Measurements from ENCODE around the gene CNPY1. TPM values are rescaled to one million over a fixed set of nuclear protein-coding genes. Genes with fewer than 3 reads are reported as not detected.
A peak's percentile ranks its signal among the peaks of the same experiment; 100 is the strongest.

The CNPY1 gene
- total RNA-seq, 2 donors from 2014 or later = 0.33 TPM; not detected in 1

DNA sequence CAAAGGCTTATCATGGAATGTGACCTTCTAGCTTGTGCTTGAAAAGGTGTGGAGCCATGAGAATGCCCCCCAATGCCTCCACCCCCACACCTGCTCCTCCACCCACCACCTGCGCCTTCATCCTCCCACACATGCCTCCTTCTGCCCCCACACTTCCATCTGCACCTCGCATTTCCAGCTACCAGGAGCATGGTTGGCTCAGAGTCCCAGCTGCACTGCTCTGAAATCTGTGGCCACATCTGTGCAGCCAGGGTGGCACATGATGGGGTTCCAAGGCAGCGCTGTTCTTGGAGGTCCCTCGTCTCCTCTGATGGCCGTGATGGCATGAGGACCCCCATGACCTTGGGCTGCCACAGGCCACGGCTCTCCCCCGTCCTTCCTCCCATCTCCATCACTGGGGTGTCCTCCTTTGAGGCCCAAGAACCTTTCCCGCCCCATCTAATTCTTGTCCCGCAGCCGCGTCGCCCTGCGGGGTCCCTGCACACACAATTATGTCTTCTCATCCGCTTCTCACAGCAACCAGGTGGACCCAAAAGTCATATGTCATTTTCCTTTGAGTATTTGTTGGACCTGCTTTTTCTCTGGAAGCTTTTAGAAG is 40.6 kb upstream of the CNPY1 start:
- Histone ChIP-seq H3K27ac (ENCODE audit: low read depth, low read length) (no peak overlapping the region), H3K27me3 (ENCODE audit: control insufficient read depth, insufficient read depth, low read length, poor library complexity, severe bottlenecking) (peaks cover 12% of the 10 kb centered on the region), H3K9ac (ENCODE audit: extremely low read depth, low read length, poor library complexity, severe bottlenecking) (no peak overlapping the region), H3K9me3 (ENCODE audit: control insufficient read depth, low read length) (no peaks in the 10 kb centered on the region), H3K36me3 (ENCODE audit: control insufficient read depth, insufficient read depth, low read length) (no peaks in the 10 kb centered on the region), H3K4me3 (ENCODE audit: low read length) (no peak overlapping the region), H3K4me1 (ENCODE audit: control insufficient read depth, insufficient read depth, low read length) (no peaks in the 10 kb centered on the region)
- H3K27me3 Mint-ChIP-seq (ENCODE audit: insufficient read depth) = peaks cover 13% of the 10 kb centered on the region
- H3K36me3 Mint-ChIP-seq (ENCODE audit: low read depth) = no peaks in the 10 kb centered on the region
- peak; percentile 30 for DNase-seq
- H3K4me1 Mint-ChIP-seq = no peaks in the 10 kb centered on the region
- TF ChIP-seq, protein P1, sequence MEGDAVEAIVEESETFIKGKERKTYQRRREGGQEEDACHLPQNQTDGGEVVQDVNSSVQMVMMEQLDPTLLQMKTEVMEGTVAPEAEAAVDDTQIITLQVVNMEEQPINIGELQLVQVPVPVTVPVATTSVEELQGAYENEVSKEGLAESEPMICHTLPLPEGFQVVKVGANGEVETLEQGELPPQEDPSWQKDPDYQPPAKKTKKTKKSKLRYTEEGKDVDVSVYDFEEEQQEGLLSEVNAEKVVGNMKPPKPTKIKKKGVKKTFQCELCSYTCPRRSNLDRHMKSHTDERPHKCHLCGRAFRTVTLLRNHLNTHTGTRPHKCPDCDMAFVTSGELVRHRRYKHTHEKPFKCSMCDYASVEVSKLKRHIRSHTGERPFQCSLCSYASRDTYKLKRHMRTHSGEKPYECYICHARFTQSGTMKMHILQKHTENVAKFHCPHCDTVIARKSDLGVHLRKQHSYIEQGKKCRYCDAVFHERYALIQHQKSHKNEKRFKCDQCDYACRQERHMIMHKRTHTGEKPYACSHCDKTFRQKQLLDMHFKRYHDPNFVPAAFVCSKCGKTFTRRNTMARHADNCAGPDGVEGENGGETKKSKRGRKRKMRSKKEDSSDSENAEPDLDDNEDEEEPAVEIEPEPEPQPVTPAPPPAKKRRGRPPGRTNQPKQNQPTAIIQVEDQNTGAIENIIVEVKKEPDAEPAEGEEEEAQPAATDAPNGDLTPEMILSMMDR (conservative IDR thresholded peaks at IDR 0.05) = no peak
- H3K9me3 Mint-ChIP-seq = no peaks in the 10 kb centered on the region
- WGBS, 2 experiments (ENCODE audit: insufficient coverage in 1 of 2, insufficient read length in 1 of 2) = 93% methylated on average over 14 of the region's 14 CpGs; no CpG with 5 or more reads in 1 of the 2 experiments
- no peak overlapping the region for H3K27ac Mint-ChIP-seq
- H3K4me3 Mint-ChIP-seq = no peak overlapping the region

DNA sequence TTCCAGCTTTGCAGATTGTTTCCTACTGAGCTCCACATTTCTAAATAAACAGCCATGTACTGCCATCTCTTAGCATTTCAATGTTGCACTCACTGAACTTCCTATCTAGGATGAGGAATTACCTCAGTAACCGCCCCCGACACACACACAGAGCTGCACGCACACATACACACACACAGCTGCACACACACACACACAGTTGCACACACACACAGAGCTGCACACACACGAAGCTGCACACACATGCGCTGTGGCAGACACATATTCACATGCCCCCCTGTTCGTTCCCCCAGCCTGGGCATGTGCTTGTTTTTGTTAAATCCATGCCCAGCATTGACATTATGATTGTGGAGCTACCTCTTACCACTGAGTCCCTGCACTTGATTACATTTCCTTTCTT is 39.6 kb upstream of the CNPY1 start:
- Histone ChIP-seq H3K27me3 (ENCODE audit: control insufficient read depth, insufficient read depth, low read length, poor library complexity, severe bottlenecking) (peaks cover 12% of the 10 kb centered on the region), H3K36me3 (ENCODE audit: control insufficient read depth, insufficient read depth, low read length) (no peaks in the 10 kb centered on the region), H3K9ac (ENCODE audit: extremely low read depth, low read length, poor library complexity, severe bottlenecking) (no peak overlapping the region), H3K9me3 (ENCODE audit: control insufficient read depth, low read length) (no peaks in the 10 kb centered on the region), H3K27ac (ENCODE audit: low read depth, low read length) (no peak overlapping the region), H3K4me3 (ENCODE audit: low read length) (no peak overlapping the region), H3K4me1 (ENCODE audit: control insufficient read depth, insufficient read depth, low read length) (no peaks in the 10 kb centered on the region)
- H3K27ac Mint-ChIP-seq = no peak overlapping the region
- peaks cover 3% of the 10 kb centered on the region for H3K4me1 Mint-ChIP-seq
- DNase-seq = peak; percentile 20
- no peaks in the 10 kb centered on the region for H3K9me3 Mint-ChIP-seq
- no peak overlapping the region for H3K4me3 Mint-ChIP-seq
- no peaks in the 10 kb centered on the region for H3K36me3 Mint-ChIP-seq (ENCODE audit: low read depth)
- WGBS, 2 experiments (ENCODE audit: insufficient coverage in 1 of 2, insufficient read length in 1 of 2) = 96% methylated on average over 6 of the region's 6 CpGs; no CpG with 5 or more reads in 1 of the 2 experiments
- peaks cover 16% of the 10 kb centered on the region for H3K27me3 Mint-ChIP-seq (ENCODE audit: insufficient read depth)
- TF ChIP-seq, protein P1 (conservative IDR thresholded peaks at IDR 0.05) = no peak

DNA sequence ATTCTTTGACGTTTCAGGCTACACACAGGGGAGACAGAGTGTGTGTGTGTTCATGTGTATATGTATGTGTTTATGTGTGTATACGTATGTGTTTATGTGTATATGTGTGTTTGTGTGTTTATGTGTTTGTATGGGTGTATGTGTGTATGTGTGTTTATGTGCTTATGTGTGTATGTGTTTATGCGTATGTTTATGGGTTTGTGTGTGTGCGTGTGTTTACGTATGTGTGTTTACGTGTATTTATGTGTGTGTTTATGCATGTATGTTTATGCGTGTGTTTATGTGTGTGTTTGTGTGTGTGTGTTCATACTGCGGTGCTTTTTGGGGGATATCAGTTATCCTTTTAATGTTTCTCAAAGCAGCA is 39.2 kb upstream of the CNPY1 start:
- Histone ChIP-seq H3K27ac (ENCODE audit: low read depth, low read length) (no peak overlapping the region), H3K9me3 (ENCODE audit: control insufficient read depth, low read length) (no peaks in the 10 kb centered on the region), H3K9ac (ENCODE audit: extremely low read depth, low read length, poor library complexity, severe bottlenecking) (no peak overlapping the region), H3K4me1 (ENCODE audit: control insufficient read depth, insufficient read depth, low read length) (no peaks in the 10 kb centered on the region), H3K4me3 (ENCODE audit: low read length) (no peak overlapping the region), H3K36me3 (ENCODE audit: control insufficient read depth, insufficient read depth, low read length) (no peaks in the 10 kb centered on the region), H3K27me3 (ENCODE audit: control insufficient read depth, insufficient read depth, low read length, poor library complexity, severe bottlenecking) (peaks cover 12% of the 10 kb centered on the region)
- Mint-ChIP-seq H3K4me3 (no peak overlapping the region), H3K4me1 (peaks cover 3% of the 10 kb centered on the region), H3K9me3 (no peaks in the 10 kb centered on the region), H3K27me3 (ENCODE audit: insufficient read depth) (peaks cover 16% of the 10 kb centered on the region), H3K27ac (no peak overlapping the region), H3K36me3 (ENCODE audit: low read depth) (no peaks in the 10 kb centered on the region)
- TF ChIP-seq, protein P1 (conservative IDR thresholded peaks at IDR 0.05) = no peak
- DNase-seq = peak; percentile 2
- 88 to 93% methylated on average over 3 to 8 of the region's 8 CpGs for WGBS, 2 experiments (ENCODE audit: insufficient coverage in 1 of 2, insufficient read length in 1 of 2)
